OCI-LY3 (cell line): ENCODE results near the gene SKAP2.

Source experiments
- EZH2phosphoT487 ChIP-seq: fragments of 200-600 bp; shearing (Covaris generic); IDR thresholded peaks from 2 replicates; pipeline ENCODE4 v1.6.1; 2018; ENCODE audit warnings: antibody characterized with exemption, mixed run types, low read depth
- TF ChIP-seq, protein P1 (sequence below): fragments of 200-600, 300-600 bp; sonication (generic); IDR thresholded peaks from 2 replicates; pipeline ENCODE4 v1.5.1; 2014; ENCODE audit warnings: antibody characterized with exemption, low read length, low read depth

DNA sequence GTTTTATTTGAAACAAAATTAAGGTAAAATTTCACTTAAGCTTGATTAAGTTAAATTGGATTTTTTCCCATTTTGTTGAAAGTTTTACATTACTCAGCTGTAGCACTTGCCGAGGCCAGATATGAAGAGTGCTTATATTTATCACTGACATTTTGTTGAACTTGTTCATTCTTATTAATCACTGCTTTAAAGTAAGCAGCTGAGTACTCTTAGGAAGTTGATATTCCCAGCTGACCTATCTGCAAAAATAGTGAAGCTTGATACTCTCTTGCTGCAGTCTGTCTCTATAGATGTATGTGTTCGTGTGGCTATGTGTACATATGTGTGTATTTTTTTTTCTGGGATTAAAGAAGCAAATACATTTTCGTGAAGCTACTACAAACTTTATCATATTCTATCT is 150.0 kb downstream of the SKAP2 start:
- TF ChIP-seq EZH2phosphoT487, result no peak
- TF ChIP-seq, protein P1, sequence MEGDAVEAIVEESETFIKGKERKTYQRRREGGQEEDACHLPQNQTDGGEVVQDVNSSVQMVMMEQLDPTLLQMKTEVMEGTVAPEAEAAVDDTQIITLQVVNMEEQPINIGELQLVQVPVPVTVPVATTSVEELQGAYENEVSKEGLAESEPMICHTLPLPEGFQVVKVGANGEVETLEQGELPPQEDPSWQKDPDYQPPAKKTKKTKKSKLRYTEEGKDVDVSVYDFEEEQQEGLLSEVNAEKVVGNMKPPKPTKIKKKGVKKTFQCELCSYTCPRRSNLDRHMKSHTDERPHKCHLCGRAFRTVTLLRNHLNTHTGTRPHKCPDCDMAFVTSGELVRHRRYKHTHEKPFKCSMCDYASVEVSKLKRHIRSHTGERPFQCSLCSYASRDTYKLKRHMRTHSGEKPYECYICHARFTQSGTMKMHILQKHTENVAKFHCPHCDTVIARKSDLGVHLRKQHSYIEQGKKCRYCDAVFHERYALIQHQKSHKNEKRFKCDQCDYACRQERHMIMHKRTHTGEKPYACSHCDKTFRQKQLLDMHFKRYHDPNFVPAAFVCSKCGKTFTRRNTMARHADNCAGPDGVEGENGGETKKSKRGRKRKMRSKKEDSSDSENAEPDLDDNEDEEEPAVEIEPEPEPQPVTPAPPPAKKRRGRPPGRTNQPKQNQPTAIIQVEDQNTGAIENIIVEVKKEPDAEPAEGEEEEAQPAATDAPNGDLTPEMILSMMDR, result no peak
